ENCODE results near the gene AVP. TPM values are rescaled to one million over a fixed set of nuclear protein-coding genes. Genes with fewer than 3 reads are reported as not detected.
A peak's percentile ranks its signal among the peaks of the same experiment; 100 is the strongest.

AVP gene
- total and polyA plus RNA-seq, 2 of the 13 experiments (the other 11 are each of a cell fraction or from before 2014, with no cell fraction given) = 0.12 TPM; not detected in 1

- no peak for TF ChIP-seq ZNF407 (CRISPR knock-in tag; IDR thresholded peaks at IDR 0.05; ENCODE audit: not compliant biosample characterization)
- TF ChIP-seq ZHX2 (IDR thresholded peaks at IDR 0.05; ENCODE audit: low read depth) = no peak
- no peak for TF ChIP-seq ZHX2 (CRISPR knock-in tag; IDR thresholded peaks at IDR 0.05; ENCODE audit: borderline replicate concordance)
- 0 out of 2 replicates have a peak, but pooled peaks have one; percentile 5 for TF ChIP-seq WIZ (CRISPR knock-in tag; IDR thresholded peaks at IDR 0.05)
- no peak for TF ChIP-seq ZBTB4 (CRISPR knock-in tag; IDR thresholded peaks at IDR 0.05; ENCODE audit: borderline replicate concordance)
- TF ChIP-seq HOXA3 (CRISPR knock-in tag; IDR thresholded peaks at IDR 0.05) = peak; percentile 51
- no peak for TF ChIP-seq REXO4 (CRISPR knock-in tag; IDR thresholded peaks at IDR 0.05; ENCODE audit: borderline replicate concordance)
- TF ChIP-seq ATF7 (IDR thresholded peaks at IDR 0.05) = no peak
- TF ChIP-seq ATF7 (CRISPR knock-in tag; IDR thresholded peaks at IDR 0.05) = no peak
Measured at GRCh38 chr20:3071610-3072529, 12.7 kb downstream of the AVP start, which contains the start of gene OXT (continued).

All from HepG2 (cell line).